ENCODE results near the gene TMEM8B.
"Not testable (repeated sequence)": the region's sequence is repeated elsewhere in the genome, so short reads cannot be mapped to it uniquely, and the experiment has no call there.

- TF ChIP-seq MAX (IDR thresholded peaks at IDR 0.05; ENCODE audit: low read depth, low read length); CTCF (IDR thresholded peaks at IDR 0.05; ENCODE audit: low read depth, low read length); POLR2A (IDR thresholded peaks at IDR 0.05; ENCODE audit: extremely low read depth, insufficient read length); MYC (IDR thresholded peaks at IDR 0.05; ENCODE audit: low read depth, low read length): not testable (repeated sequence)
Observed at GRCh38 chr9:35913429-35913828, 84.4 kb downstream of the TMEM8B start.
